ENCODE measurements around the gene TMEM254.
"Not testable (repeated sequence)": the region's sequence is repeated elsewhere in the genome, so short reads cannot be mapped to it uniquely, and the experiment has no call there.

Gene TMEM254, protein sequence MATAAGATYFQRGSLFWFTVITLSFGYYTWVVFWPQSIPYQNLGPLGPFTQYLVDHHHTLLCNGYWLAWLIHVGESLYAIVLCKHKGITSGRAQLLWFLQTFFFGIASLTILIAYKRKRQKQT

DNA sequence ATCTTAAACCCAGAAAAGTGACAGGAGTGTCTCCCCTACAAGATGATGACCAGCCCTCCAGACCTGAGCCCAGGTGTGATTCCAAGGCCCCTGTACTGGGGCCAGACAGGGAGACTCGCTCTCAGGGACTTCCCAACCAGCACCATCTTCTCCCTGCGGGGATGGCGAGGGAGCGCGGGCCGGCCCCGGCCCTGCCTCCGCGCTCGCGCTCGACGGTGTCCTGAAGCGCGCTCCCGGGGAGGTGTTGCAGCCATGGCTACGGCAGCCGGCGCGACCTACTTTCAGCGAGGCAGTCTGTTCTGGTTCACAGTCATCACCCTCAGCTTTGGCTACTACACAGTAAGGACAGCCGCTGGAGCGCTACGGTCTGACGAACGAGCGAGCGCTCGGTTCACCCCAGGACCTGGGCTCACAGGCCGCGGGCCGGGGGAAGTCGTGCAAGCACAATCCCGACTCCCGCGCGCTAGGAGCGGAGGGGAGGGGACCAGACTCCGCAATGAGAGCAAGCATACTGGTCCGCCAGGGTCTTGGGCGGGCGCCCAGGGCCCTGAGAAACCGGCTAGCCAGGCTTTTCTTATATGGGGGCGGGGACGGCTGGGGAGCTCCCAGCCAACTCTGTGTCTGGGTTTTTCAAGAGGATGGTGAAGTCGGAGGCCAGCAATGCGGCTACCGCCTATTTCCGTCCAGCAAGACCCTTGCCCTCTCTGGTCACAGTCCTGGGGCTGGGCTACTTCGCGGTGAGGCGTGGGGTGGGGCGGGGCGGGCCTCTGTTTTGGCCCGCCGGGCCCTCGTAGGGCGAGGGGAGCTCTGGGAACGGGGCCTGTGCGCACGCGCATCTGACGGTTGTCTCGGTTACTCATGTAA is at the start of gene TMEM254:
Gene TMEM254 (plus strand): TSS at position 218 of the 864 bp plus-strand sequence. CDS start 35 bp downstream, at position 253.
- DNase-seq (peak; percentile 93), ATAC-seq (peak; percentile 83)

DNA sequence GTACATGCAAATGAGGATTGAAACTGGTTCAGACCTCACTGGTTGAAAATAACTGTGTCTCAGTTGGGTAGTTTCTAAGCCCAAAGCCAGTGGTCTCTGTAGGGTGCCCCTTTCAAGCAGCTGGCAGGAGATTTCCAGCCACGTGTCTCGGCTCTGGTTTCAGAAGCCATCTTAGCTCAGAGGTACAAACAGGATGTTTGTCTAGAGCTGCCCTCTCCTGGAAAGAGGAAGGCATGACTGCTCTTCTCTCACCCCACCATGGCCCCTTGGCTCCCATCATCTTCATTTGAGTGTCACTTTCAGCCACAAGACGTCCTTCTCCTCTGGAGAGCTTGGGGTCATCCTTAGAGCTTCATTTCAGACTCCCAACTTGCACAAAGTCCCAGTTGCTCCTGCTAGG is 49.3 kb upstream of the TMEM254 start:
- peak; percentile 36 for ATAC-seq
- not testable (repeated sequence) for DNase-seq

DNA sequence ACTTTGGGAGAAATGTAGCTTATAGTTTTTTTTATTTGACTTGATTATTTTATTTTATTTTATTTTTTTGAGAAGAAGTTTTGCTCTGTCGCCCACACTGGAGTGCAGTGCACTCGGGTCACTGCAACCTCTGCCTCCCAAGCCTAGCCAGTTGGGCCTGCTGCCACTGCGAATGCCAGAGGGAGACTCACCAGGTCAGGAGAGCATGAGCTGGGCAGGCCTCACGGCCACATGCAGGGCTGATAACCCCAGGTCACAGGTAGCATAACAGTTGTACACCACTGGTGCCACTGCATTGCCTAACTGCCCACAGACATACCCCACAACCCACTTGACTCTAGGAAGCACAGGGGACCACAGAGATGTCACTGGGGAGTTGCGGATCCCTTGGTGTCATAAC is 48.6 kb upstream of the TMEM254 start:
- ATAC-seq, DNase-seq: not testable (repeated sequence)

DNA sequence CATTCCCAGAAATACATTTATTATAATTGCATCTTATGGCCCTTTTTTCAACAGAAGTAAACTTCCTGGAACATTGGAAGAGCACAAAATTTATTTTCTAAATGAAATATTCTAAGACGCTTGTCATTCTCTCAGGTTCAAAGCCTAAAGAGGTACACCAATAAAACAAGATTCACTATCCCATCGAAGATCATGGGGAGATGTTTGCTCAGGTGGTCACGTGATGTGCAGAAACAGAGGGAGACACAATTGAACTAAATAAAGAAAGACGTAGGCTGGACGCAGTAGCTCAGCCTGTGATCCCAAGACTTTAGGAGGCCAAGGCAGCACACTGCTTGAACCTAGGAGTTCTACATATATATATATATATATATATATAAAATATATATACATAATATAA is 46.0 kb upstream of the TMEM254 start:
- ATAC-seq, result no peak

DNA sequence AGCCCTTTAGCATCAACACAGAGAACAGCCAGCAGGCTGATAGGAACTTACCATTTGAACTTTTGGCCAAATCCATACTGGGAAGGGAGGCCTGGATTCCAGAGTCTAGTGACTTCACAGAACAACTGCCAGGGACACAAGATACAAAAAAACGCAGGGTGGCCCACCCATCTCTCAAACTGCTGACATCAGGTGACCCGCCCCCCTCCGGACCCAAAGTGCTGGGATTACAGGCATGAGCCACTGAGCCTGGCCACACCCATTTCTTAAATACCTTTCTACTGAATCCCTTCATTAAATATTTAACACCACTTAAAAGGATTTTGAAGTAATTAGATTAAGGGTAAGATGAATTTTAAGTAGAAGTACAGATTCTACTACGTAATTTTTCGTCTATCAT is 43.7 kb upstream of the TMEM254 start:
- not testable (repeated sequence) for ATAC-seq, DNase-seq

More for the DNA sequence above, 46.0 kb upstream of the TMEM254 start:
- no peak for DNase-seq

DNA sequence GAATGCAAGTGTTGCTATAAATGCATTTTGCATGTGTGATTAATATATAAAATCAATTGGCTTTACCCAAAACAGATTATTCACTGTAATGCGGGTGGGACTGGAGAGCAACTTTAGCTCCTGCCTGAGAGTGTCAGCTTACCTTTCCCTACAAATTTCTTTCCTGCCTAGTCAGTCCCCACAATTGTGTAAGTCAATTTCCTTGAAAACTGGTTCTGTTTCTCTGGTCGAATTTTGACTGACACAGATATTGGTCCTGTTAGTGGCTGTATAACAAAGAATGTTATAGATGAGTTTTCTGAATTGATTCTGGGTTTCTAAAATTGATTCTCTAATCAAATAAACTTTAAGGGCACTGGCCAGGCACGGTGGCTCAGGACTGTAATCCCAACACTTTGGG is 43.0 kb upstream of the TMEM254 start:
- ATAC-seq, result not testable (repeated sequence)

DNA sequence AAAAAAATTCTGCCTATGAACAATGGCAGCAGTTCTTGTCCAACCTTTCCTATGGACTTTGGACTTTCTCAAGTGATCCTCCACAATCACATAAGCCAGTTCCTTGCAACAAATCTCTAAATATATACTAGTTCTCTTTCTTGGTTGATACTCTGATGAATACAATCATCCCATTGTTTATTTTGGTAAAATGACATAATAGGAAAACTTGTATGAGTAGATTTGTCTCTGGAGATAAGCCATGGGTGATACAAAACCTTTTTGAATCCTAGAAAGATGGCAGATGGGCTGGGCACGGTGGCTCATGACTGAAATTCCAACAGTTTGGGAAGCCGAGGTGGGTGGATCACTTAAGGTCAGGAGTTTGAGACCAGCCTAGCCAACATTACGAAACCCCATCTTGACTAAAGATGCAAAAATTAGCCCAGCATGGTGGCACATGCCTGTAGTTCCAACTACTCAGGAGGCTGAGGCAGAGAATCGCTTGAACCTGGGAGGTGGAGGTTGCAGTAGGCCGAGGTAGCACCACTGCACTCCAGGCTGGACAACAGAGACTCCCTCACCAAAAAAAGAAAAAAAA is 41.5 kb upstream of the TMEM254 start:
- ATAC-seq, DNase-seq: not testable (repeated sequence)

More for the DNA sequence above, 43.0 kb upstream of the TMEM254 start:
- not testable (repeated sequence) for DNase-seq

DNA sequence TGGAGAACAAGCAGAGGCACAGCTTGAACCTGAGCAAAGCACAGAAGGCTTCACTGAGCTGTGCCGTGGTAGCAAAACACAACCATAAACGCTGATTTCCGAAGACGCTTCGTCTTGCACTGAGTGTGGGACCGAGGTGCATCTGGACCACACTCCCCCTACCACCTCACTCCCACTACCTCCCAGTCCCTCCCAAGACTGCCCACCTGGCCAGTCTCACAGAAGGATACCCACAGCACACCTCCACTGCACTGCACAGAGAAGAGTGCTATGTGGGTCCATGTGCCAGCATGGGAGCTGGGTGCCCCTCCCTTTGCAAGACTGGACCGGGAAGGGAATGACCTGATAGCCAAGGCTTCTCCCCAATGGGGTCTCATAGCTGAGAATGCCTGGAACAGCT is 40.2 kb upstream of the TMEM254 start:
- not testable (repeated sequence) for ATAC-seq, DNase-seq

DNA sequence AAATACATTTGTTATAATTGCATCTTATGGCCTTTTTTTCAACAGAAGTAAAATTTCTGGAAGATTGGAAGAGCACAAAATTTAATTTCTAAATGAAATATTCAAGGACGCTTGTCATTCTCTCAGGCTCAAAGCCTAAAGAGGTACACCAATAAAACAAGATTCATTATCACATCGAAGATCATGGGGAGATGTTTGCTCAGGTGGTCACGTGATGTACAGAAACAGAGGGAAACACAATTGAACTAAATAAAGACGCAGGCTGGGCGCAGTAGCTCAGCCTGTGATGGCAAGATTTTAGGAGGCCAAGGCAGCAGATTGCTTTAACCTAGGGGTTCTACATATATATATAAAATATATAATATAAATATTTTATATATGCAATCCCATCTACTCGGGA is 37.3 kb upstream of the TMEM254 start:
- ATAC-seq, result no peak
- no peak for DNase-seq

DNA sequence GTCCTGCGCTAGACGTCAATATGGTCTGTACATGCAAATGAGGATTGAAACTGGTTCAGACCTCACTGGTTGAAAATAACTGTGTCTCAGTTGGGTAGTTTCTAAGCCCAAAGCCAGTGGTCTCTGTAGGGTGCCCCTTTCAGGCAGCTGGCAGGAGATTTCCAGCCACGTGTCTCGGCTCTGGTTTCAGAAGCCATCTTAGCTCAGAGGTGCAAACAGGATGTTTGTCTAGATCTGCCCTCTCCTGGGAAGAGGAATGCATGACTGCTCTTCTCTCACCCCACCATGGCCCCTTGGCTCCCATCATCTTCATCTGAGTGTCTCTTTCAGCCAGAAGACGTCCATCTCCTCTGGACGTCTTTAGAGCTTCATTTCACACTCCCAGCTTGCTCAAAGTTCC is 33.5 kb upstream of the TMEM254 start:
- not testable (repeated sequence) for DNase-seq
- ATAC-seq, result peak; percentile 38

DNA sequence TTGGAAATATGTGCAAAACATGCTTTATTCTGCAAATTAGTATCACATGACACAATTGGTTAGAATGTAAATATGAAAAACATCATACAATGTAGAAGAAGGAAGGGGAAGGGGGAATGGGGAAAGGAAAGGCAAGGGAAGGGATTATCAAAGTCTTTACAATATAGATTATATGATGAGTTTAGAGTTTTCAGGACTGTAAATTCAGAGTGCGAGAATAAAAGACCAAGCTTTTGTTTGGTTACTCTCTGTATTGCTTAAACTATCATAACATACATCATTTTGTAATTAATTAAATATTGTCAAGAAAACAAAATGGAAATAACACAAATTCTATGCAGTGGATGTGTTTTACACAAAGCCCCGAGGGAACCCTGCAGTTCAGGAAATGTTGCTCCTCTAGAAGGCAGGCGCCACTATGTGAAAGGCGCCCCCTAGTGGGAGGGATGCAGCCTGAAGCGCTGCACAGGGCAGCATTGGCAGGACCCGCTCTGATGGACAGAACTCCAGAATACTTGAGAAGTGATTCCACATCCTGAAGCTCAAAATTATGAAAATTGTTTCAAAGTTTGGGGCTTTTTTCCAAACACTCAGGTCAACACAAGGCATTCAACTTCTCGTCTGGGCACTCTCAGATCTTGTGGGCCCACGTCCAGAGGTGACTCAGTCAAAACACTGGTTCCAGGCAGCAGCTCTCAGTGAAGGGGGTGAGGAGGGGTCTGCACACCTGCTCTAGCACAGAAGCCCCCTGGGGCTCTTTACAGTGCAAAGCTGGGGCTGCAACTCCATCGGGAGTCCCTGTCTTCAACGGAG is 31.6 kb upstream of the TMEM254 start:
- DNase-seq (peak; percentile 82), ATAC-seq (peak; percentile 82)

DNA sequence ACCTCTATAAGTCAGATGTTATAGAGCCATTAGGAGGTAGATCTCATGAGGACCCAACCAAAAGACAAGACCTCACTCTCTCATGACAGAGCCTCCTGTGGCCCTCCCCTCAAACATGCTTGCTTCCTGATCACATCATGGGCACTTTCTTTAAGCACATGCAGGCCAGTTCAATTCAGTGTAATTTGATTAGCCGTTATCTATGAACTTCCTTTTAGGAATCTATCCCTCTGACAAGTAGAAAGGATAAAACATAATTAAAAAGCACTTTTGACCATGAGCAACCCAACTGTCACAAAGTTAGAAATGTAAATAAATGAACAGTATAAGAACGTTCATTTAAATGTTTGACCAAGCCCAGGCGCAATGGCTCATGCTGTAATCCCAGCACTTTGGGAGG is 27.7 kb upstream of the TMEM254 start:
- ATAC-seq, result no peak

DNA sequence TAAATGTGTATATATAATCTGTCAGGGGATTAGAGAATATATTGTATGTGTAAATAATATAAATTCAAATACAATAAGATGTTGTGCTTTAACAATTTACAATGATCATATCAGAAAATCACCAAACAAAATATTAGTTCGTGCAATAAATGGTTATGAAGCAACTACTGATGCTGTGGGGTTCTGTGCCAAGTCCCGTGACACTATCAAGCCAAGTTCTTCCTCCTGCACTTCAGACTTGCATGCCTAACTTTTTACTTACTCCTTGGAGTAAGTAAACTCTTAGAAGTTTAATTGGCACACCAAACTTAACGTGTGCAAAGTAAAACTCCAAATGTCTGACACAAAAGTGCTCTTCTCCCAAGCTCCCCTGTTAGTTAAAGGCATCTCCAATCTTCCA is 26.5 kb upstream of the TMEM254 start:
- no peak for DNase-seq

More for the DNA sequence above, 27.7 kb upstream of the TMEM254 start:
- no peak for DNase-seq

DNA sequence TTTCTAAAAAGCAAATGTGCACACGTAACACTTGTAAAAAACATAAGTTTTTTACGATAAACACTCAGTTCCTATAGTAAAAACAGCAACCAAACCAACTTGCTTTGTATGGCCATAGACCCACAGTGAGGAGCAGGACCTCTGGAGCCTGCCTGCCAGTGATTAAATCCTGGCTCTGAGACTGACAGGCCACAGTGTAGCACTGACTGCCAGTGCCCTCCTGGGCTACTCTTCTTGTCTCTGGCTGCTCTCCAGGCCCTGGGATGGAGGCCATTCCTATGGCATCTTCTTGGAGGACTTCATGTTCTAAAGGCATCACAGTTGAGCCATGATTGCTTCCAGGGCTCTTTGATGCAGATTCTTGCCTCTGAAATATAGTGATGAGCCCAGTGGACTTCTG is 22.7 kb upstream of the TMEM254 start:
- no peak for ATAC-seq

More for the DNA sequence above, 26.5 kb upstream of the TMEM254 start:
- no peak for ATAC-seq

DNA sequence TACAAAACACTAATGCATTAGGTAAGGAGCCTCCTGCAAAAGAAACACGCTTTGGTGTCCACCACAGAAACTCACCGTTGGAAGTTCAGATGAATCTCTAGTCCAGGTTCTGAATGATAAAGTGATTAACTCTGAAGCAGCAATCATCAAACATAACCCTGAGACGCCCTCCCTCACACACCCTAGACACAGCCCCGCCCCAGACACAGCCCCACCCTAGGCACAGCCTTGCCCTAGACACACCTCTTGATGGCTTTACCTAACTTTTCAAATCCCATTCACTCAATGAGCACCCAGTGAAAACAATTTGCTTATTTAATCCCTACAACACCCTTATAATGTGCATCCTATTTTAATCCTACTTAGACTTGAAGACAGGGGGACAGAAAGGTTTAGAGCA is 21.3 kb upstream of the TMEM254 start:
- DNase-seq (no peak), ATAC-seq (no peak)

More for the DNA sequence above, 22.7 kb upstream of the TMEM254 start:
- DNase-seq, result no peak

DNA sequence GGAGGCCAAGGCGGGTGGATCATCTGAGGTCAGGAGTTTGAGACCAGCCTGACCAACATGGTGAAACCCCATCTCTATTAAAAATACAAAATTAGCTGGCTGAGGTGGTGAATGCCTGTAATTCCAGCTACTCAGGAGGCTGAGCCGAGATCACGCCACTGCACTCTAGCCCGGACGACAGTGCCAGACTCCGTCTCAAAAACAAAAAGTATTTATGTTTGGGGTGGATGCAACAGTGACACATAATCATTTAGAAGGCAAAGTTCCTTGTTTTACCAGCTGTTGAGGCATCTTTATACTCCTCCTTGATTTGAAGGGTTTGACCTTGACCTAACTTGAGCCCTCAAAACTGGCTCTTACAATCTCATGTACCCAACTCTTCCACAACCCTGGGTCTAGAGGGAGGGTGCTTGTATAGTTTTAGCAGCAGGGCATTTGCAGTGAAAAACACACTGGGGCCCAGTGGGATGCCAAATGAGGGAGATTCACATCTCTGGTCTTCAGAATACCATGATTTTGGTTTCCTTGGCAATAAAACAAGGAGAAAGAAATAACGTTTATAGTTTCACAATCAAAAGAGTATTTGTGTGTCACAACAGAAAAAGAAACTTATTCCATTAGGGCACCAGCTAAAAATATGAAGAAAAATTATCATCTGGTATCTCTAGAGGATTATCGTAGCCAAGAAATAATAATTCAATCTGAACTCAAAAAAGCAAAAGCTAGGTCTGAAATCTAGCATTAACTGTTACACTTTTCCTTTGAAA is 14.2 kb upstream of the TMEM254 start:
- DNase-seq (no peak), ATAC-seq (no peak)

DNA sequence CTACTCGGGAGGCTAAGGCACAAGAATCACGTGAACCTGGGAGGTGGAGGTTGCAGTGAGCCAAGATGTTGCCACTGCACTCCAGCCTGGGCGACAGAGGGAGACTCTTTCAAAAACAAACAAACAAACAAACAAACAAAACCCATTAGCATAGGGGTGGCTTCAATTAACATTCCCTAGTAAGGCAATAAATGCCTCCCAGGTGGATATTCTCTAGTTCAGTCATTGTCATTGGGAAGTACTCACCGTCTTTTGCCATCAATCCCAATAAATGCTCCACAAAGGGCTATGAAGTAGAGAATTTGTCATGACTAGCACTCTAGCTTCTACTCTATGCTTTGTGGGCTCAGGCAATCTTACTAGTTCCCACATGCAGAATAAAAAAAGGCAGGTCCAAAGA is 11.7 kb upstream of the TMEM254 start:
- no peak for DNase-seq
- ATAC-seq, result no peak

DNA sequence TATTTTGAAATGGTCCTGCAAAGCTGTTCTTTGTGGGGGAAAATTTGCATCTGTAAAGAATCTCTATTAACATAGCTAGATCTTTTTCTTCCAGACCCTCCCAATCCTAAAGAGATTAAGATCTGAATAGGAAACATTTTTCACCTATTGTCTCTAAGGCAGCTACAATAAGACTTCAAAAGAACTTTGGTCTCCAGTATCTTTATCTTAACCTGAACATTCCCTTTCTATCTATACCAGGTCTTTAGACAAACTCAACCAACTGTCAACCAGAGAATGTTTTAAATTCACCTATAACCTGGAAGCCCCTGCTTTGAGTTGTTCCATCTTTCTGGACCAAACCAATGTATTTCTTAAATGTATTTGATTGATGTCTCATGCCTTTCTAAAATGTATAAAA is 10.6 kb upstream of the TMEM254 start:
- not testable (repeated sequence) for DNase-seq, ATAC-seq

DNA sequence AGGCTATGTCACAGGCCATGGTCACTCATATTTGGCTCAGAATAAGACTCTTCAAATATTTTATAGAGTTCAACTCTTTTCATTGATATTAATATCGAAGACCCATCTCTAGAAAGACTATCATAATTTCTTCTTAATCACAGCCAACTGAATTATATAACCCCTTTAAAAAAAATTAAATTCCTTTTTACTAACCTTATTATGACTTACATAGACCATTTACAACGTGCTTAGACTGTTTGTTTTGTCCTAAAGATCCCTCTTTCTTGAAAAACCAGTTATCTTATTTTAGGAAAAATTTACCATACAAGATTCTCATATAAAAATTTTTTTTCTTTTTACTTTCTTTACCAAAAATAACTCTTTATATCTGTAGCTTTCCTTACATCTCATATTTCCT is 10.2 kb upstream of the TMEM254 start:
- ATAC-seq (no peak), DNase-seq (no peak)

DNA sequence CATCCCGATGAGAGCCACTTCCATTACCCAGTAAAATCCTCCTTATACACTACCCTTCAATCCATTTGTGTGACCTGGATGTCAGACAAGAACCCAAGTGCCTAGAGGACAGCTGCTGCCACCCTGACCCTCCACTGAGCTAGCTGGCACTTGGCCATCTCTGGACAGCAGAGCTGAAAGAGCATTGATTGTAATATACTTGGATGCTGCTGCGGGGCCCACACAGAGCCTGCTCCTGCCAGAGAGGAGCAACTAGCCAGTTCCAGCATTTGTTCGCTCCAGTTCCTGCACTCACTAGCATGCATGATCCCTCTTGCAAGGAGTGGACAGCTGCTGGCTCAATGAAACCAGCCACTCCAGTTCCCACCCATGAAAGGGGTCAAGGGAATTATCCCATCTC is 8.4 kb upstream of the TMEM254 start:
- no peak for ATAC-seq
- DNase-seq, result no peak

DNA sequence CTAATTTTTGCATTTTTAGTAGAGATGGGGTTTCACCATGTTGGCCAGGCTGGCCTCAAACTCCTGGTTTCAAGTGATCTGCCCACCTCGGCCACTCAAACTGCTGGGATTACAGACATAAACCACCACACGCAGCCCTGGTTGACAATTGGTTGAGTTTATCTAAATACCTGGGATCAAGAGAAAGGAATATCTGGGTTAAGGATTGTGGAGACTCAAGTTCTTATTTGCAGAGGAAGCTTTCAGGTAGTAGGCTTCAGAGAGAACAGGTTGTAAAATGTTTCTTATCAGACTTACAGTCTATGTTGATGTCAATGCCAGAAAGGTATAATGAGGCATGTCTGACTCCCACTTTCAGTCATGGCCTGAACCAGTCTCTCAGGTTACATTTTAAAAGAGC is 5.9 kb upstream of the TMEM254 start:
- DNase-seq (no peak), ATAC-seq (no peak)
